Endothelial cell of umbilical vein (primary cell): Measurements from ENCODE around the gene MIA2. TPM values are rescaled to one million over a fixed set of nuclear protein-coding genes. Genes with fewer than 3 reads are reported as not detected.
"Not testable (repeated sequence)": the region's sequence is repeated elsewhere in the genome, so short reads cannot be mapped to it uniquely, and the experiment has no call there.

Experiments
- BruUV-seq: library from RNA; stranded (reverse); fragments of 400-500 nt; replicated peaks from 2 replicates; lab custom pipeline; 2021; lab: Mats Ljungman, UMichigan
- CTCF ChIA-PET: fragments of 300-600, 350-600 bp; sonication (Branson Sonifier 250); formaldehyde crosslinking; loops from one replicate; lab custom pipeline; 2021; ENCODE audit warnings: antibody characterized with exemption, inconsistent platforms; lab: Charles Lee
- POLR2A ChIA-PET: fragments of 300-600, 350-600 bp; sonication (Branson Sonifier 250); formaldehyde crosslinking; loops from one replicate; lab custom pipeline; 2021; ENCODE audit warnings: antibody characterized with exemption, inconsistent platforms; lab: Charles Lee
- DNase-seq: peaks from one replicate; pipeline ENCODE4 v3.0.0-alpha.2; 2011; ENCODE audit warnings: low read depth, low spot score
- FAIRE-seq: peaks from 2 replicates; lab custom pipeline; 2011; peaks lifted over from hg19 to GRCh38; lab: Jason Lieb, UNC
- H2AFZ ChIP-seq: 2 replicates; pipeline ENCODE4 v1.6.0; 2012; ENCODE audit warnings: low read depth, low read length, control low read depth, inconsistent platforms
- H3K27ac ChIP-seq: 2 replicates; pipeline ENCODE4 v1.5.1; 2011; ENCODE audit warnings: low read depth, mild to moderate bottlenecking, control low read depth, low read length, moderate library complexity; ENCODE audit not compliant: insufficient read depth
- H3K27me3 ChIP-seq, 2 experiments: 2 replicates each; pipeline versions ENCODE4 v1.6.0 to v1.6.1; 2011; ENCODE audit warnings: low read length in 2 of 2, mixed read lengths in 1 of 2; ENCODE audit not compliant: control insufficient read depth in 2 of 2, insufficient read depth in 2 of 2
- H3K36me3 ChIP-seq, 2 experiments: 2 replicates in 1 of 2; 3 replicates in 1 of 2; pipeline ENCODE4 v1.5.1; 2011; ENCODE audit warnings: low read length in 2 of 2, mild to moderate bottlenecking in 1 of 2, moderate library complexity in 1 of 2; ENCODE audit not compliant: control insufficient read depth in 2 of 2, insufficient read depth in 2 of 2; ENCODE audit errors: extremely low read depth in 1 of 2
- H3K4me1 ChIP-seq: 3 replicates; pipeline ENCODE4 v1.5.1; 2011; ENCODE audit warnings: mild to moderate bottlenecking, low read length; ENCODE audit not compliant: control insufficient read depth, insufficient read depth; ENCODE audit errors: extremely low read depth
- H3K4me2 ChIP-seq: 2 replicates; pipeline ENCODE4 v1.6.1; 2011; ENCODE audit warnings: low read length, control low read depth, mixed read lengths; ENCODE audit not compliant: insufficient read depth
- H3K4me3 ChIP-seq, 3 experiments: fragments of 200-600 bp in 1 of 3; sonication (generic), shearing (Covaris generic) in 1 of 3; replicated peaks in 1 of 3; 2 replicates each; pipeline ENCODE4 v1.5.1; 2011 to 2016; ENCODE audit warnings: control low read depth in 3 of 3, low read length in 3 of 3, mild to moderate bottlenecking in 2 of 3, inconsistent platforms in 1 of 3, low read depth in 1 of 3, moderate library complexity in 1 of 3; ENCODE audit not compliant: insufficient read depth in 1 of 3
- H3K79me2 ChIP-seq: 2 replicates; pipeline ENCODE4 v1.6.0; 2012; ENCODE audit warnings: low read length, inconsistent platforms; ENCODE audit not compliant: control insufficient read depth, insufficient read depth
- H3K9ac ChIP-seq: replicated peaks from 2 replicates; pipeline ENCODE3; 2011; ENCODE audit warnings: low read length, control low read depth; ENCODE audit not compliant: insufficient read depth; ENCODE audit errors: extremely low read depth
- H3K9me1 ChIP-seq: replicated peaks from 3 replicates; pipeline ENCODE4 v1.6.0; 2011; ENCODE audit warnings: mild to moderate bottlenecking, low read length; ENCODE audit not compliant: control insufficient read depth, insufficient read depth; ENCODE audit errors: extremely low read depth
- H3K9me3 ChIP-seq: replicated peaks from 2 replicates; pipeline ENCODE4 v1.5.1; 2012; ENCODE audit warnings: low read length, inconsistent platforms; ENCODE audit not compliant: control insufficient read depth, insufficient read depth
- H4K20me1 ChIP-seq: replicated peaks from 2 replicates; pipeline ENCODE3; 2011; ENCODE audit warnings: mild to moderate bottlenecking, low read length; ENCODE audit not compliant: control insufficient read depth, insufficient read depth; ENCODE audit errors: extremely low read depth
- FOS ChIP-seq: IDR thresholded peaks from 2 replicates; pipeline ENCODE4 v1.6.1; 2011; ENCODE audit warnings: mild to moderate bottlenecking, low read length, moderate library complexity, borderline replicate concordance; ENCODE audit not compliant: insufficient read depth
- JUN ChIP-seq: IDR thresholded peaks from 2 replicates; pipeline ENCODE4 v1.6.1; 2011; ENCODE audit warnings: borderline replicate concordance, low read depth; ENCODE audit not compliant: insufficient read length, insufficient read depth
- MAX ChIP-seq: IDR thresholded peaks from 2 replicates; pipeline ENCODE4 v1.6.1; 2011; ENCODE audit not compliant: insufficient read depth, insufficient read length
- POLR2A ChIP-seq: IDR thresholded peaks from 2 replicates; pipeline ENCODE4 v1.6.1; 2012; ENCODE audit warnings: low read depth, mild to moderate bottlenecking, control low read depth, low read length
- POLR2AphosphoS5 ChIP-seq: IDR thresholded peaks from 2 replicates; pipeline ENCODE4 v1.6.1; 2012; ENCODE audit warnings: low read depth, mild to moderate bottlenecking, control low read depth, low read length, moderate library complexity; ENCODE audit not compliant: insufficient read depth
- dilution Hi-C: fragments of 300-500 bp; cut with MboI; formaldehyde crosslinking; loops from one replicate; pipeline ENCODE4 v1.15.0; 2019; ENCODE audit warnings: low sequenced_read_pairs; ENCODE audit not compliant: extremely low pct_ligation_motif_present
- intact Hi-C: fragments of 100-400 bp; cut with micrococcal nuclease; formaldehyde crosslinking; loops from one replicate; pipeline ENCODE4 v1.10.0; 2022
- polyA plus RNA-seq, 4 experiments: library from polyadenylated mRNA; depleted of rRNA in 3 of 4; stranded (reverse) in 3 of 4; unstranded in 1 of 4; fragments of >200 nt; gene quantifications; 2 replicates each; pipeline versions ENCODE4 v1.2.1 to v1.2.3, GENCODE V29; 2011 to 2012; ENCODE audit warnings: missing spikeins in 1 of 4
- total RNA-seq: library from RNA; stranded (reverse); gene quantifications from 2 replicates; pipeline ENCODE4 v1.2.3, GENCODE V29; 2021

The MIA2 gene
- total and polyA plus RNA-seq, 2 donors (not counting 3 experiments of a cell fraction or from before 2014, with no cell fraction given): 9.4 to 14.9 TPM

- dilution Hi-C loops: no loop called here
- no peak overlapping the region for H2AFZ ChIP-seq
- ChIA-PET POLR2A (no interaction called here), CTCF (interaction anchor here (0.7 kb wide), 1 partner anchor 23 kb away, joined by 3 read pairs; no protein-coding TSS in a partner anchor)
- TF ChIP-seq POLR2AphosphoS5: no peak
- no peak for TF ChIP-seq POLR2A
- no peak for TF ChIP-seq JUN
- TF ChIP-seq MAX: no peak
- TF ChIP-seq FOS: no peak
- H4K20me1 ChIP-seq: no peaks in the 10 kb centered on the region
- no peaks in the 10 kb centered on the region for H3K79me2 ChIP-seq
- no peaks in the 10 kb centered on the region for H3K9me3 ChIP-seq
- no peak for FAIRE-seq
- H3K9me1 ChIP-seq: no peaks in the 10 kb centered on the region
- H3K4me2 ChIP-seq: no peak overlapping the region
- H3K27me3 ChIP-seq: no peaks in the 10 kb centered on the region
- BruUV-seq: no TSS peak
- no peak overlapping the region for H3K4me3 ChIP-seq
- no peak for DNase-seq
- no peaks in the 10 kb centered on the region for H3K4me1 ChIP-seq
- no peak overlapping the region for H3K27ac ChIP-seq
- intact Hi-C loops: no loop called here
- no peaks in the 10 kb centered on the region for H3K36me3 ChIP-seq
- H3K9ac ChIP-seq: no peak overlapping the region
Measured at GRCh38 chr14:39360316-39360715, 126.6 kb downstream of the MIA2 start.

- BruUV-seq, H3K9me3 ChIP-seq, H3K9ac ChIP-seq, H3K4me3 ChIP-seq, H3K4me2 ChIP-seq, dilution Hi-C loops, H3K4me1 ChIP-seq, H2AFZ ChIP-seq, H3K27ac ChIP-seq, H3K27me3 ChIP-seq, POLR2A ChIA-PET, H3K79me2 ChIP-seq, FAIRE-seq, H4K20me1 ChIP-seq, H3K9me1 ChIP-seq, H3K36me3 ChIP-seq, intact Hi-C loops, DNase-seq: not testable (repeated sequence)
- CTCF ChIA-PET: interaction anchor here (0.7 kb wide), 1 partner anchor 262 kb away, joined by 3 read pairs; no protein-coding TSS in a partner anchor
Measured at GRCh38 chr14:39361556-39361955, 127.8 kb downstream of the MIA2 start.
